ENCODE measurements around the gene TKT. TPM values are rescaled to one million over a fixed set of nuclear protein-coding genes. Genes with fewer than 3 reads are reported as not detected.
A peak's percentile ranks its signal among the peaks of the same experiment; 100 is the strongest.

The TKT gene
- total and polyA plus RNA-seq, 2 of the 13 experiments (the other 11 are each of a cell fraction or from before 2014, with no cell fraction given) = 150 to 238 TPM

GRCh38 chr3:53288214-53288613 lies 32.4 kb upstream of the TKT start (continued):
- TF ChIP-seq CBX2 (IDR thresholded peaks at IDR 0.05; ENCODE audit: low read depth, low read length) (no peak), CBX2 (CRISPR knock-in tag; IDR thresholded peaks at IDR 0.05; ENCODE audit: low read depth) (no peak)

- Histone ChIP-seq H3K36me3 (replicated peaks in 1 of 2; ENCODE audit: control insufficient read depth in 1 of 2, insufficient read depth in 2 of 2, low read length in 2 of 2) (peaks cover 14 to 63% of the 10 kb centered on the region in 2 experiments), H3K79me2 (ENCODE audit: insufficient read depth, low read length) (no peaks in the 10 kb centered on the region), H3K27me3 (ENCODE audit: control insufficient read depth in 1 of 2, insufficient read depth in 2 of 2, low read length in 2 of 2) (no peaks in the 10 kb centered on the region), H3K9me3 (ENCODE audit: low read length) (no peaks in the 10 kb centered on the region), H4K20me1 (ENCODE audit: insufficient read depth, low read length) (no peaks in the 10 kb centered on the region), H3K4me1 (ENCODE audit: insufficient read depth, low read length) (no peaks in the 10 kb centered on the region), H3K9ac (ENCODE audit: insufficient read depth, low read depth, low read length) (no peak overlapping the region), H3K4me3 (replicated peaks in 1 of 3; ENCODE audit: insufficient read depth in 1 of 3, low read depth in 2 of 3, low read length in 3 of 3) (no peak overlapping the region), H3K27ac (ENCODE audit: extremely low read length, insufficient read depth, low read length) (no peak overlapping the region), H2AFZ (ENCODE audit: low read length) (no peak overlapping the region), H3K4me2 (ENCODE audit: low read depth, low read length) (no peak overlapping the region)
- 100% methylated on average over 4 of the region's 4 CpGs for WGBS (ENCODE audit: low lambda C conversion rate)
- DNase-seq (ENCODE audit: low spot score) = no peak
- ATAC-seq = no peak
- in situ Hi-C loops (cut with HindIII; ENCODE audit: extremely low pct_ligation_motif_present, low pct_unique_long_range_greater_than_20kb) (no loop called here), intact Hi-C loops (cut with micrococcal nuclease; ENCODE audit: unreplicated experiment) (no loop called here)
- no peak for FAIRE-seq
- BruUV-seq (replicated peaks) = TSS peak; percentile 12
- ChIA-PET CTCF (ENCODE audit: low intra/inter-chr PET ratio, low total read pairs) (no interaction called here), POLR2A (no interaction called here)
- TF ChIP-seq MEF2D (CRISPR knock-in tag; IDR thresholded peaks at IDR 0.05) (no peak), RXRA (CRISPR knock-in tag; IDR thresholded peaks at IDR 0.05) (no peak), MXD3 (CRISPR knock-in tag; IDR thresholded peaks at IDR 0.05) (no peak), ZNF136 (CRISPR knock-in tag; IDR thresholded peaks at IDR 0.05; ENCODE audit: low read depth) (no peak), MLLT10 (CRISPR knock-in tag; IDR thresholded peaks at IDR 0.05) (no peak), U2AF1 (optimal IDR thresholded peaks at IDR 0.05; ENCODE audit: low read depth, low read length) (no peak), ZNF841 (CRISPR knock-in tag; IDR thresholded peaks at IDR 0.05; ENCODE audit: borderline replicate concordance) (no peak), HOXA9 (CRISPR knock-in tag; IDR thresholded peaks at IDR 0.05; ENCODE audit: borderline replicate concordance) (no peak), ZNF598 (CRISPR knock-in tag; IDR thresholded peaks at IDR 0.05; ENCODE audit: borderline replicate concordance) (no peak), PPARG (CRISPR knock-in tag; conservative IDR thresholded peaks at IDR 0.05) (no peak), ZNF569 (CRISPR knock-in tag; IDR thresholded peaks at IDR 0.05; ENCODE audit: borderline replicate concordance) (no peak), ZNF280D (CRISPR knock-in tag; IDR thresholded peaks at IDR 0.05) (no peak)
- TF ChIP-seq, protein P1, sequence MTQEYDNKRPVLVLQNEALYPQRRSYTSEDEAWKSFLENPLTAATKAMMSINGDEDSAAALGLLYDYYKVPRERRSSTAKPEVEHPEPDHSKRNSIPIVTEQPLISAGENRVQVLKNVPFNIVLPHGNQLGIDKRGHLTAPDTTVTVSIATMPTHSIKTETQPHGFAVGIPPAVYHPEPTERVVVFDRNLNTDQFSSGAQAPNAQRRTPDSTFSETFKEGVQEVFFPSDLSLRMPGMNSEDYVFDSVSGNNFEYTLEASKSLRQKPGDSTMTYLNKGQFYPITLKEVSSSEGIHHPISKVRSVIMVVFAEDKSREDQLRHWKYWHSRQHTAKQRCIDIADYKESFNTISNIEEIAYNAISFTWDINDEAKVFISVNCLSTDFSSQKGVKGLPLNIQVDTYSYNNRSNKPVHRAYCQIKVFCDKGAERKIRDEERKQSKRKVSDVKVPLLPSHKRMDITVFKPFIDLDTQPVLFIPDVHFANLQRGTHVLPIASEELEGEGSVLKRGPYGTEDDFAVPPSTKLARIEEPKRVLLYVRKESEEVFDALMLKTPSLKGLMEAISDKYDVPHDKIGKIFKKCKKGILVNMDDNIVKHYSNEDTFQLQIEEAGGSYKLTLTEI (CRISPR knock-in tag; conservative IDR thresholded peaks at IDR 0.05) = no peak
- TF ChIP-seq, protein P2, sequence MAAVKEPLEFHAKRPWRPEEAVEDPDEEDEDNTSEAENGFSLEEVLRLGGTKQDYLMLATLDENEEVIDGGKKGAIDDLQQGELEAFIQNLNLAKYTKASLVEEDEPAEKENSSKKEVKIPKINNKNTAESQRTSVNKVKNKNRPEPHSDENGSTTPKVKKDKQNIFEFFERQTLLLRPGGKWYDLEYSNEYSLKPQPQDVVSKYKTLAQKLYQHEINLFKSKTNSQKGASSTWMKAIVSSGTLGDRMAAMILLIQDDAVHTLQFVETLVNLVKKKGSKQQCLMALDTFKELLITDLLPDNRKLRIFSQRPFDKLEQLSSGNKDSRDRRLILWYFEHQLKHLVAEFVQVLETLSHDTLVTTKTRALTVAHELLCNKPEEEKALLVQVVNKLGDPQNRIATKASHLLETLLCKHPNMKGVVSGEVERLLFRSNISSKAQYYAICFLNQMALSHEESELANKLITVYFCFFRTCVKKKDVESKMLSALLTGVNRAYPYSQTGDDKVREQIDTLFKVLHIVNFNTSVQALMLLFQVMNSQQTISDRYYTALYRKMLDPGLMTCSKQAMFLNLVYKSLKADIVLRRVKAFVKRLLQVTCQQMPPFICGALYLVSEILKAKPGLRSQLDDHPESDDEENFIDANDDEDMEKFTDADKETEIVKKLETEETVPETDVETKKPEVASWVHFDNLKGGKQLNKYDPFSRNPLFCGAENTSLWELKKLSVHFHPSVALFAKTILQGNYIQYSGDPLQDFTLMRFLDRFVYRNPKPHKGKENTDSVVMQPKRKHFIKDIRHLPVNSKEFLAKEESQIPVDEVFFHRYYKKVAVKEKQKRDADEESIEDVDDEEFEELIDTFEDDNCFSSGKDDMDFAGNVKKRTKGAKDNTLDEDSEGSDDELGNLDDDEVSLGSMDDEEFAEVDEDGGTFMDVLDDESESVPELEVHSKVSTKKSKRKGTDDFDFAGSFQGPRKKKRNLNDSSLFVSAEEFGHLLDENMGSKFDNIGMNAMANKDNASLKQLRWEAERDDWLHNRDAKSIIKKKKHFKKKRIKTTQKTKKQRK (IDR thresholded peaks at IDR 0.05; ENCODE audit: low read length) = no peak
Measured at GRCh38 chr3:53287131-53287629, 31.4 kb upstream of the TKT start.
